ENCODE measurements around the gene AP1S1. TPM values are rescaled to one million over a fixed set of nuclear protein-coding genes. Genes with fewer than 3 reads are reported as not detected.

AP1S1 gene
- total and polyA plus RNA-seq, 7 donors, result 5.7 to 29.9 (median 7.1) TPM

DNA sequence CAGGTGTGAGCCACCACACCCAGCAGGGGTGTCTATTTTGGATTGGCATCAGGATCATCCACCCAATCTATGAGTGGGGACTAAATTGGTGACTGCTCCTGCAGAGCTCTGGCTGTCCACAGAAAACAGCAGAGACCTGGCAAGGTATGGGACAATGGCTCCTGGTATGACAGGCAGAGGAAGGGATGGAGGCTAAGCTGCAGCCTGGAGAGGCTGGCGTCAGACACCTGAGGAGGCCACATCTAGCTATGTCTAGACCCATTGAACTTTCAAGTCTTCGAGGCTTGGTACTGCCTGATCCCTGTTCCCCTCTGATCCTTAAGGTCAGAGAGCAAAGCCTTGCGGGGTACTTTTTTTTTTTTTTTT lies 30.6 kb upstream of the AP1S1 start:
- Histone ChIP-seq H3K4me3 (no peak overlapping the region), H3K36me3 (ENCODE audit: insufficient read depth in 1 of 2, low read depth in 1 of 2) (no peaks in the 10 kb centered on the region), H3K27me3 (ENCODE audit: insufficient read depth in 3 of 3, low read length in 2 of 3) (peaks cover 0 to 59% (median 5%) of the 10 kb centered on the region in 3 donors), H3K4me1 (peaks cover 12% of the 10 kb centered on the region), H3K27ac (no peak overlapping the region), H3K9me3 (no peaks in the 10 kb centered on the region)
- DNase-seq, result no peak
- TF ChIP-seq, protein P1, sequence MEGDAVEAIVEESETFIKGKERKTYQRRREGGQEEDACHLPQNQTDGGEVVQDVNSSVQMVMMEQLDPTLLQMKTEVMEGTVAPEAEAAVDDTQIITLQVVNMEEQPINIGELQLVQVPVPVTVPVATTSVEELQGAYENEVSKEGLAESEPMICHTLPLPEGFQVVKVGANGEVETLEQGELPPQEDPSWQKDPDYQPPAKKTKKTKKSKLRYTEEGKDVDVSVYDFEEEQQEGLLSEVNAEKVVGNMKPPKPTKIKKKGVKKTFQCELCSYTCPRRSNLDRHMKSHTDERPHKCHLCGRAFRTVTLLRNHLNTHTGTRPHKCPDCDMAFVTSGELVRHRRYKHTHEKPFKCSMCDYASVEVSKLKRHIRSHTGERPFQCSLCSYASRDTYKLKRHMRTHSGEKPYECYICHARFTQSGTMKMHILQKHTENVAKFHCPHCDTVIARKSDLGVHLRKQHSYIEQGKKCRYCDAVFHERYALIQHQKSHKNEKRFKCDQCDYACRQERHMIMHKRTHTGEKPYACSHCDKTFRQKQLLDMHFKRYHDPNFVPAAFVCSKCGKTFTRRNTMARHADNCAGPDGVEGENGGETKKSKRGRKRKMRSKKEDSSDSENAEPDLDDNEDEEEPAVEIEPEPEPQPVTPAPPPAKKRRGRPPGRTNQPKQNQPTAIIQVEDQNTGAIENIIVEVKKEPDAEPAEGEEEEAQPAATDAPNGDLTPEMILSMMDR (IDR thresholded peaks at IDR 0.05), result no peak
- no peak for ATAC-seq
- 81 to 95% (median 83%) methylated on average over 3 of the region's 3 CpGs for WGBS, 3 donors
- intact Hi-C loops (cut with DNase I), result no loop called here

DNA sequence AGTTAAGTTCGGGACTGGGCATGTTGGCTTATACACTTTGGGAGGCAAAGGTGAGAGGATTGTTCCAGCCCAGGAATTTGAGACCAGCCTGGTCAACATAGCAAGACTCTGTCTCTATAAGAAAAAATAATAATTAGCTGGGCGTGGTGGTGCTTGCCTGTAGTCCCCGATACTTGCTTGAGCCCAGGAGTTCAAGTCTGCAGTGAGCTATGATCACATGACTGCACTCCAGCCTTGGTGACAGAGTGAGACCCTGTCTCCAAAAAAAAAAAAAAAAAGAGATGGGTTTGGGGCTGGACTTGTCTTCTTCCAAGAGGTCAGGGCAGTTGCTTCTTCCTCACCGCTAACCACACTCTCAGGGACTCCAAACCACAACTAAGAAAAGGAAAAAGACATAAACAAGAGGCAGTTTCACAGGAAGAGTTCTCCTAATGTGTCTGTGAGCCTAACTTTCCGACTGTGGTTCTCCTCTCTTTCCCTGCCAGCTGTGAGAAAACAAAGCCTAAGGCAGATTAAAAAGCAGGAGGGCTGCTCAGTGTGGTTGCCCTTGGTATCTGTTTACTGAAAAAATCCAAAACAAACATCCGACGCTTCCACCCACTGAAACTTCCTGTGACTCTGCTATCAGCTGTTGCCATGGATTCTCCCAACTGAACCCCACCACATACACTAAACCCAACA lies 29.8 kb upstream of the AP1S1 start:
- DNase-seq (no peak), ATAC-seq (no peak)
- Histone ChIP-seq H3K27me3 (ENCODE audit: insufficient read depth in 3 of 3, low read length in 2 of 3) (peaks cover 0 to 59% (median 5%) of the 10 kb centered on the region in 3 donors), H3K4me3 (no peak overlapping the region), H3K27ac (no peak overlapping the region), H3K4me1 (peaks cover 12% of the 10 kb centered on the region), H3K36me3 (ENCODE audit: insufficient read depth in 1 of 2, low read depth in 1 of 2) (no peaks in the 10 kb centered on the region), H3K9me3 (no peaks in the 10 kb centered on the region)
- intact Hi-C loops (cut with DNase I), result no loop called here
- 40 to 45% (median 40%) methylated on average over 7 of the region's 7 CpGs for WGBS, 3 donors
- TF ChIP-seq, protein P1 (IDR thresholded peaks at IDR 0.05), result no peak

DNA sequence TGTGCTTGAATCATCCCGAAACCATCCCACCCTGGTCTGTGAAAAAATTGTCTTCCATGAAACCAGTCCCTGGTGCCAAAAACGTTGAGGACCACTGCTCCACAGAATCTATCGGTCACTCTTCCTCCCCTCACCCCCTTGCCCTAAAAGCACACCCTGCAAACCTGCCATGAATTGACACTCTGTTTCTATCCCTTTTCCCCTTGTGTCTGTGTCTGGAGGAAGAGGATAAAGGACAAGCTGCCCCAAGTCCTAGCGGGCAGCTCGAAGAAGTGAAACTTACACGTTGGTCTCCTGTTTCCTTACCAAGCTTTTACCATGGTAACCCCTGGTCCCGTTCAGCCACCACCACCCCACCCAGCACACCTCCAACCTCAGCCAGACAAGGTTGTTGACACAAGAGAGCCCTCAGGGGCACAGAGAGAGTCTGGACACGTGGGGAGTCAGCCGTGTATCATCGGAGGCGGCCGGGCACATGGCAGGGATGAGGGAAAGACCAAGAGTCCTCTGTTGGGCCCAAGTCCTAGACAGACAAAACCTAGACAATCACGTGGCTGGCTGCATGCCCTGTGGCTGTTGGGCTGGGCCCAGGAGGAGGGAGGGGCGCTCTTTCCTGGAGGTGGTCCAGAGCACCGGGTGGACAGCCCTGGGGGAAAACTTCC lies 28.2 kb upstream of the AP1S1 start:
- peaks cover 0 to 60% (median 5%) of the 10 kb centered on the region in 3 donors for H3K27me3 ChIP-seq (ENCODE audit: insufficient read depth in 3 of 3, low read length in 2 of 3)
- 20 to 28% (median 25%) methylated on average over 15 of the region's 15 CpGs for WGBS, 3 donors
- peak overlapping the region; percentile 52 for H3K4me3 ChIP-seq
- peaks cover 0 to 4% of the 10 kb centered on the region in 2 donors for H3K36me3 ChIP-seq (ENCODE audit: insufficient read depth in 1 of 2, low read depth in 1 of 2)
- intact Hi-C loops (cut with DNase I), result no loop called here
- TF ChIP-seq, protein P1 (IDR thresholded peaks at IDR 0.05), result no peak
- ATAC-seq (peak; percentile 34 to 61 (median 46)), DNase-seq (peak; percentile 82 to 84)
- peak overlapping the region; percentile 60 for H3K27ac ChIP-seq
- peaks cover 12% of the 10 kb centered on the region for H3K4me1 ChIP-seq
- H3K9me3 ChIP-seq, result no peaks in the 10 kb centered on the region

DNA sequence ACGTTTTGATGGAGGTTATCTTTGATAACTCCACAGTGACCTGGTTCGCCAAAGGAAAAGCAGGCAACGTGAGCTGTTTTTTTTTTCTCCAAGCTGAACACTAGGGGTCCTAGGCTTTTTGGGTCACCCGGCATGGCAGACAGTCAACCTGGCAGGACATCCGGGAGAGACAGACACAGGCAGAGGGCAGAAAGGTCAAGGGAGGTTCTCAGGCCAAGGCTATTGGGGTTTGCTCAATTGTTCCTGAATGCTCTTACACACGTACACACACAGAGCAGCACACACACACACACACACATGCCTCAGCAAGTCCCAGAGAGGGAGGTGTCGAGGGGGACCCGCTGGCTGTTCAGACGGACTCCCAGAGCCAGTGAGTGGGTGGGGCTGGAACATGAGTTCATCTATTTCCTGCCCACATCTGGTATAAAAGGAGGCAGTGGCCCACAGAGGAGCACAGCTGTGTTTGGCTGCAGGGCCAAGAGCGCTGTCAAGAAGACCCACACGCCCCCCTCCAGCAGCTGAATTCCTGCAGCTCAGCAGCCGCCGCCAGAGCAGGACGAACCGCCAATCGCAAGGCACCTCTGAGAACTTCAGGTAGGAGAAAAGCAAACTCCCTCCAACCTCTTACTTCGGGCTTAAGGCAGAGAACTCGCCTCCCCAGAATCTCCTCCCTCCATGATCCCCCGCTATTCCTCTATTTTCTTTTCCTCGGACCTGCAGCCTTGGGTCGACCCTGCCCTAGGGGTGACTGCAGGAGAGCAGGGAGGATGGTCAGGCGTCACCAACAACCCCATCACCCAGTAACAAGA lies 27.4 kb upstream of the AP1S1 start, which contains the start of gene SERPINE1:
SERPINE1 (plus strand) TSS at position 454 of the 809 bp plus-strand sequence. CDS start 1,290 bp downstream, outside the sequence.
- Histone ChIP-seq H3K27me3 (ENCODE audit: insufficient read depth in 3 of 3, low read length in 2 of 3) (peaks cover 0 to 60% (median 5%) of the 10 kb centered on the region in 3 donors), H3K27ac (peak within 1 kb of the TSS; percentile 60), H3K9me3 (no peaks in the 10 kb centered on the region), H3K4me3 (peak within 1 kb of the TSS; percentile 52), H3K4me1 (peaks cover 8% of the 10 kb centered on the region), H3K36me3 (ENCODE audit: insufficient read depth in 1 of 2, low read depth in 1 of 2) (peaks cover 0 to 4% of the 10 kb centered on the region in 2 donors)
- TF ChIP-seq, protein P1 (IDR thresholded peaks at IDR 0.05), result no peak
- DNase-seq, result peak; percentile 91 to 94
- WGBS, 3 donors, result 3 to 5% (median 5%) methylated on average over 22 of the region's 22 CpGs
- ATAC-seq, result peak; percentile 69 to 83 (median 80)
- intact Hi-C loops (cut with DNase I), result no loop called here

Measured in psoas muscle (tissue), 8 donors.